GM23248 (cell line): ENCODE data around the gene DAB2IP.

Experiments
- EZH2 ChIP-seq: fragments of 200-600 bp; sonication (generic); IDR thresholded peaks from 2 replicates; pipeline ENCODE4 v1.6.1; 2018; ENCODE audit warnings: antibody characterized with exemption, mild to moderate bottlenecking; ENCODE audit not compliant: insufficient read depth, poor library complexity, severe bottlenecking
- EZH2phosphoT487 ChIP-seq: fragments of 200-600 bp; sonication (generic); IDR thresholded peaks from 2 replicates; pipeline ENCODE4 v1.6.1; 2018; ENCODE audit warnings: antibody characterized with exemption, moderate library complexity, mild to moderate bottlenecking, low read depth; ENCODE audit not compliant: insufficient read depth

DNA sequence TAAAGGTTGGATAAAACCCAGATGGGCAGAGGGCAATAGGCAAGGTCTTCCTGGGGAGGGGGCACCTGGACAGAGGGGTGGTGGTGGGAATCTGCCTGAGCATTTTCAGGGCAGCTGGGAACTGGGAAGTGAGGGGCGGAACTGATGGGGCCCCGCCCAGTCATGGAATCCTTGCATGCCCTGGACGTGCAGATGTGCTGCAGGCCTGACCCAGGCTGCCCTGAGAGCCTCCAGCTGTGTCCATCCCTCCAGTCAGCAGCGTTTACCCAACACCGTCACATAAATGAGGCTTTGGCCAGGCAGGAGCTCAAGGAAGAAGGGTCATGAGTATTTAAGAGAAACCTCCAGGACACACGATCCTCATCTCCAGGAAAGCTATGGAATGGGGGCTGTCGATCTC is 70.3 kb downstream of the DAB2IP start:
- TF ChIP-seq EZH2phosphoT487 (no peak), EZH2 (no peak)
